Subcutaneous adipose tissue (tissue), 4 donors: ENCODE data around the gene ATG5. TPM values are rescaled to one million over a fixed set of nuclear protein-coding genes. Genes with fewer than 3 reads are reported as not detected.

Experiments
- small RNA-seq: library from RNA; depleted of rRNA; stranded (forward); fragments of <200 nt; gene quantifications from one replicate; pipeline ENCODE3, GENCODE V24; 2016
- total RNA-seq, 4 donors: library from RNA; depleted of rRNA; stranded (reverse); fragments of >200 nt; gene quantifications; one replicate each; pipeline ENCODE4 v1.1.0, GENCODE V29; 2016
- TF ChIP-seq, protein P1 (sequence below): fragments of 450-650 bp; IDR thresholded peaks from one replicate; pipeline ENCODE4 v1.5.1; 2016; ENCODE audit warnings: low read depth, mild to moderate bottlenecking, control low read depth, antibody characterized with exemption, moderate library complexity

The ATG5 gene
- total RNA-seq, 4 donors from 2014 or later, result 35.6 to 43.3 (median 38.2) TPM

- TF ChIP-seq, protein P1, sequence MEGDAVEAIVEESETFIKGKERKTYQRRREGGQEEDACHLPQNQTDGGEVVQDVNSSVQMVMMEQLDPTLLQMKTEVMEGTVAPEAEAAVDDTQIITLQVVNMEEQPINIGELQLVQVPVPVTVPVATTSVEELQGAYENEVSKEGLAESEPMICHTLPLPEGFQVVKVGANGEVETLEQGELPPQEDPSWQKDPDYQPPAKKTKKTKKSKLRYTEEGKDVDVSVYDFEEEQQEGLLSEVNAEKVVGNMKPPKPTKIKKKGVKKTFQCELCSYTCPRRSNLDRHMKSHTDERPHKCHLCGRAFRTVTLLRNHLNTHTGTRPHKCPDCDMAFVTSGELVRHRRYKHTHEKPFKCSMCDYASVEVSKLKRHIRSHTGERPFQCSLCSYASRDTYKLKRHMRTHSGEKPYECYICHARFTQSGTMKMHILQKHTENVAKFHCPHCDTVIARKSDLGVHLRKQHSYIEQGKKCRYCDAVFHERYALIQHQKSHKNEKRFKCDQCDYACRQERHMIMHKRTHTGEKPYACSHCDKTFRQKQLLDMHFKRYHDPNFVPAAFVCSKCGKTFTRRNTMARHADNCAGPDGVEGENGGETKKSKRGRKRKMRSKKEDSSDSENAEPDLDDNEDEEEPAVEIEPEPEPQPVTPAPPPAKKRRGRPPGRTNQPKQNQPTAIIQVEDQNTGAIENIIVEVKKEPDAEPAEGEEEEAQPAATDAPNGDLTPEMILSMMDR, result no peak
Measured at GRCh38 chr6:106136845-106137244, 188.7 kb downstream of the ATG5 start.

GRCh38 chr6:106135911-106136571 is 189.5 kb downstream of the ATG5 start:
- TF ChIP-seq, protein P1, result no peak

DNA sequence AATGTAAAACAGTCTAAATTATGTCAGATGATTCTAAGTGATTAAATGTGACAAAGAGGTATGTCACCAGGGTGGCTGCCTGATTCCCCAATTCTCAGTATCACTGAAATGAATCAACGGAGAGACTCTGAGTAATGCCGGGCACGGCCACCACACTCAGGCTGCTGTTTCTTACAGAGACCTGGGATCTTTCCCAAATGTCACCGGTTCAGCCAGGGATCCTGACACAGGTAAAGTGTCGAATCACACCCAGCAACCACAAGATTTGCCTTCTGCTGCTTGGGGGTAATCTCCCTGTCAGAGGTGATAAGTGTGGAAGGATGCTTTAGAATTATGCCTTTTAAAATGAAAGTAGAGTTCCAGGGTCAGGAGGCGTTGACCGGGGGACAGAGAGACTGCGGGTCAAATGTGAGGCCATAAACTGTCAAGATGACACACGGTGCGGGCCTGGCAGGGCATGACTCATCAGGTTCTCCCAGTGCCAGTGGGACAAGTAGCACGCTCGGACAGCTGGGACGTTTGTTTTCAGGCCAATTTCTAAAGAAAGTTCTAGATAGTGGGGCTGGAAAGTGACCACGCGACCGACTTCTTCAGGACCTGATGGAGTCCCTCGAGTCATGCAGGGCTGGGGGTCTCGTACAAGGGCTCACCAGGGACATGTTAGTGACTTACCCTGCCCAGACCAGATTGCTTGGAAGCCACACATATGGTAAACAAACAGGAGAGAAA is 190.5 kb downstream of the ATG5 start:
- TF ChIP-seq, protein P1, result no peak

Small RNAs within 50 kb of the gene (small RNA-seq; reads per million reads assigned to genes)
- gene RF00015 (not detected), gene RN7SL47P (not detected), gene RNU6-344P (not detected)

Other genes starting within 250 kb of the ATG5 start
- gene PRDM1, start 239.4 kb downstream of the ATG5 start, total RNA-seq, result 10 to 100 TPM in 2 of 4 donors, 1 to 10 TPM in 2; 5.3 to 13.4 (median 10.6) TPM
- gene CRYBG1, start 35.0 kb upstream of the ATG5 start, total RNA-seq, result 10 to 100 TPM; 27.4 to 42.1 (median 40.6) TPM